ENCODE results near the gene MAMDC2.
"Not testable (repeated sequence)": the region's sequence is repeated elsewhere in the genome, so short reads cannot be mapped to it uniquely, and the experiment has no call there.

MAMDC2 gene

GRCh38 chr9:70234208-70234607, 190.6 kb downstream of the MAMDC2 start:
- not testable (repeated sequence) for H3K27ac Mint-ChIP-seq; H3K4me3 Mint-ChIP-seq; H3K27me3 Mint-ChIP-seq; H3K4me1 Mint-ChIP-seq (ENCODE audit: low read depth)
- H3K36me3 Mint-ChIP-seq (ENCODE audit: low read depth) = peaks cover 13% of the 10 kb centered on the region
- peaks cover 12% of the 10 kb centered on the region for H3K9me3 Mint-ChIP-seq

- H3K27ac Mint-ChIP-seq; H3K4me3 Mint-ChIP-seq; H3K9me3 Mint-ChIP-seq; H3K4me1 Mint-ChIP-seq (ENCODE audit: low read depth); H3K27me3 Mint-ChIP-seq; H3K36me3 Mint-ChIP-seq (ENCODE audit: low read depth): not testable (repeated sequence)
Observed at GRCh38 chr9:70245952-70246351, 202.3 kb downstream of the MAMDC2 start.

DNA sequence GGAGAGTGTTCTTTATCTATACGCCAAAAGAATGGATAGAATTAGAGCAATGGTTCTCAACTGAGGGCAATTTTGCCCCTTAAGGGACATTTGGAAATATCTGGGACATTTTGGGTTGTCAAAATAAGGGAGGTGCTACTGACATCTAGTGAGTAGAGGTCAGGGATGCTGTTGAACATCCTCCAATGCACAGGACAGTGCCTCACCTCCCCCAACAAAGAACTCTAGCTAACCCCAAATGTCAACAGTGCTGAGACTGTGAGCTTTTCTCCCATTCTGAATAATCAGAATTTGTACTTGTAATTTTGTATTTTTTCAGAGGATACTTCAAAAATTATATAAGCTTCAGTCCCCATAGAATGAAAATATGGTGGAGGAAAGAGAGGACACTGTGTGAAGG, 206.6 kb downstream of the MAMDC2 start:
- Mint-ChIP-seq H3K9me3 (no peaks in the 10 kb centered on the region), H3K4me3 (no peak overlapping the region), H3K36me3 (ENCODE audit: low read depth) (no peaks in the 10 kb centered on the region), H3K27ac (no peak overlapping the region), H3K27me3 (no peaks in the 10 kb centered on the region), H3K4me1 (ENCODE audit: low read depth) (no peaks in the 10 kb centered on the region)

DNA sequence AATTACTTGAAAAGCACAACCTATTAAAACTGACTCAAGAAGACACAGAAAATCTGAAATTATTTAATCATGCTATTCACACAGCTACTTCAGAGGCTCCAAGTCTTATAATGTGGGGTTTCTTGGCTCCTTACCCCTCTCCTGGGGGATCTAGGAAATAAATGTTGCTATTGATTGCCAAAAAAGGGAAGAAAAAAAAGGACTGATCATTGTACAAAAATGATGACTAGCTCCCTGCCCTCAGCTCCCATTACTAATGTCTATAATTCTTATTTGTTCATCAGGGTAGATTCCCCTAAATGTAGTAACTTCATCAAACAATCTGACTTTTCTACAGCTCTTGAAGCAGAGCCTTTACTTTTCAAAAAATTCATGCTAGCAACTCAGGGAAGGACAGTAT, 211.8 kb downstream of the MAMDC2 start:
- H3K9me3 Mint-ChIP-seq = no peaks in the 10 kb centered on the region
- no peak overlapping the region for H3K4me3 Mint-ChIP-seq
- no peak overlapping the region for H3K27ac Mint-ChIP-seq
- H3K4me1 Mint-ChIP-seq (ENCODE audit: low read depth) = peaks cover 26% of the 10 kb centered on the region
- H3K27me3 Mint-ChIP-seq = no peaks in the 10 kb centered on the region
- H3K36me3 Mint-ChIP-seq (ENCODE audit: low read depth) = peaks cover 9% of the 10 kb centered on the region

DNA sequence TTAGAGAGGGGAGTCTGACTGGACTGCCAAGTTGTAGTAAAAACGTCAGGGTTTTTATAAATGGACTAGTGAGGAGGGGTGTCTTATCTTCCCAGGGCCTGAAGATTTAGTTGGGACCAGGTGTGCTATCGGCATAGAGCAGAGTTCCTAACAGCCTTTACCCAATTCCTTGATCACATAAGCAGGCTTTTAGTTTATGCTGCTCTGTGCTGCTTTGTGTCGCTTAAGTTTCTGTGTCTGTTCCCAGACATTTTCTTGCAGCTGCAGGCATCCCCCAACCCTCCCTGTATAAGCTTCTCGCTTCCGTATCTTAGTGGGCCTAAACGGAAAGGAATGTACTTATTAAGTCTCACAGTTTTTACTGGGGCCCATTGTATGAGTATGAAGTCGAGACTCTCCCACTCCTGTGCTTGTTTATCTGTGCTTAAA, 212.5 kb downstream of the MAMDC2 start:
- Mint-ChIP-seq H3K4me3 (no peak overlapping the region), H3K36me3 (ENCODE audit: low read depth) (peaks cover 16% of the 10 kb centered on the region), H3K27me3 (no peaks in the 10 kb centered on the region), H3K9me3 (no peaks in the 10 kb centered on the region), H3K27ac (no peak overlapping the region), H3K4me1 (ENCODE audit: low read depth) (peaks cover 32% of the 10 kb centered on the region)

DNA sequence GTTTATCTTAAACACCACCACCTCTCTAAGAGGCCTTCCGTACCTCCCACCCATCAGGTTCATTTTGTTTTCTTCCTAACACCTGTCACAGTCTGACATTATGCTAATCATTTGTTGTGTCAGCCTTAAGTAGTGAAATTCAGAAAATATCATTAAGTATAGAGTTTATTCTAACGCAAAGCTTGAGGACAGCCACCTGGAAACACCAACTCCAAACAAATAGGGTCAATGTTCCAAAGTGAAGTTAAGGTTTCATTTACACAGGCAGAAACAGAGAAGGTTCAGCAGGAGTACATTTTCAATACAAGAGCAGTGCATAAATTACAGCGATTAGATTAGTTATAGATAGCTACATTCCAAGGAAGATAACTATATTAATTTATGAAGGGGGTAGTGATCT, 213.9 kb downstream of the MAMDC2 start:
- Mint-ChIP-seq H3K9me3 (no peaks in the 10 kb centered on the region), H3K36me3 (ENCODE audit: low read depth) (peaks cover 29% of the 10 kb centered on the region), H3K4me3 (peak overlapping the region; percentile 90), H3K4me1 (ENCODE audit: low read depth) (peaks cover 46% of the 10 kb centered on the region), H3K27ac (peak overlapping the region; percentile 99), H3K27me3 (no peaks in the 10 kb centered on the region)

GRCh38 chr9:70257991-70258691, 214.5 kb downstream of the MAMDC2 start:
- H3K36me3 Mint-ChIP-seq (ENCODE audit: low read depth) = peaks cover 35% of the 10 kb centered on the region
- H3K4me1 Mint-ChIP-seq (ENCODE audit: low read depth) = peaks cover 52% of the 10 kb centered on the region
- H3K27me3 Mint-ChIP-seq = no peaks in the 10 kb centered on the region
- H3K9me3 Mint-ChIP-seq = no peaks in the 10 kb centered on the region
- H3K27ac Mint-ChIP-seq = peak overlapping the region; percentile 99
- peak overlapping the region; percentile 90 for H3K4me3 Mint-ChIP-seq

DNA sequence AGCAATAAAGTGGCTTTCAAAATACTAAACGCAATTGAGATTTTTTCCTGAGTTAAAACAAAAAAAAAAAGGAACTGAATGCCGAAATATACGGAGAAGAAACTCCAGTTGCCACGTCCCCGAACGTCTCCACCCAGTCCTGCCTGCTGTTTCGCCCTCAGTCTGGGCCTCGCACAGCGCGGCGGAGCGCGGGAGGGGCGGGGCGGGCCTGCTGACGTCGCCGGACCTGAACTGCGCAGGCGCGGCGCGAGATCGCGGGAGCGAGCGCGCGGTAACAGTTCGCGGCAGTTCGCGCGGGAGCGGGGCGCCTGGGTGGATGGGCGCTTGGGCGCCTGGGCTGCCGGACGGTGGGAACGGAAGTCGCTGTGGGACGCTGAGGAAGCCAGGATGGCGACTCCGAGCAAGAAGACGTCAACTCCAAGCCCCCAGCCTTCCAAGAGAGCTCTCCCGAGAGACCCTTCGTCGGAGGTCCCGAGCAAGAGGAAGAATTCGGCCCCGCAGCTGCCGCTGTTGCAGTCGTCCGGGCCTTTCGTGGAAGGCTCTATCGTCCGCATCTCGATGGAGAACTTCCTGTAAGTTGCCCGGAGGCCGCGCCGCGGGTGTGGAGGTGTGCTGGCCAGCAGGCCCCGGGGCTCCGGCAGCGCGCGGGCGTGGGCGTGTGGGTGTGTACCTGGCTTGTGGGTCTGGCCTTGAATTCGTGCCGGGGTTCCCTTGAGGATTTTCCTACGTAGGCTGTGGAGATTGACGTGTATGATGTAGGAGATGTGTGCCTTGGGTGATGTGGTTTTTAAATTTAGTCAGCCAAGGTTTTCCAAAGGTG, 215.3 kb downstream of the MAMDC2 start, which contains the start of gene SMC5:
Gene SMC5, plus strand, starts transcription at position 287 of the 820 bp plus-strand sequence. Its CDS starts 101 bp downstream, at position 388.
- peaks cover 54% of the 10 kb centered on the region for H3K4me1 Mint-ChIP-seq (ENCODE audit: low read depth)
- H3K4me3 Mint-ChIP-seq = peak within 1 kb of the TSS; percentile 90
- peak within 1 kb of the TSS; percentile 99 for H3K27ac Mint-ChIP-seq
- no peaks in the 10 kb centered on the region for H3K9me3 Mint-ChIP-seq
- H3K36me3 Mint-ChIP-seq (ENCODE audit: low read depth) = peaks cover 35% of the 10 kb centered on the region
- H3K27me3 Mint-ChIP-seq = no peaks in the 10 kb centered on the region

- no peaks in the 10 kb centered on the region for H3K9me3 Mint-ChIP-seq
- H3K27ac Mint-ChIP-seq = peak overlapping the region; percentile 99
- H3K4me1 Mint-ChIP-seq (ENCODE audit: low read depth) = peaks cover 59% of the 10 kb centered on the region
- no peaks in the 10 kb centered on the region for H3K27me3 Mint-ChIP-seq
- H3K4me3 Mint-ChIP-seq = peak overlapping the region; percentile 90
- H3K36me3 Mint-ChIP-seq (ENCODE audit: low read depth) = peaks cover 40% of the 10 kb centered on the region
Observed at GRCh38 chr9:70259512-70259802, 215.8 kb downstream of the MAMDC2 start.

- Mint-ChIP-seq H3K4me1 (ENCODE audit: low read depth) (peaks cover 64% of the 10 kb centered on the region), H3K4me3 (peak overlapping the region; percentile 90), H3K36me3 (ENCODE audit: low read depth) (peaks cover 45% of the 10 kb centered on the region)
Observed at GRCh38 chr9:70260007-70260443, 216.4 kb downstream of the MAMDC2 start.

DNA sequence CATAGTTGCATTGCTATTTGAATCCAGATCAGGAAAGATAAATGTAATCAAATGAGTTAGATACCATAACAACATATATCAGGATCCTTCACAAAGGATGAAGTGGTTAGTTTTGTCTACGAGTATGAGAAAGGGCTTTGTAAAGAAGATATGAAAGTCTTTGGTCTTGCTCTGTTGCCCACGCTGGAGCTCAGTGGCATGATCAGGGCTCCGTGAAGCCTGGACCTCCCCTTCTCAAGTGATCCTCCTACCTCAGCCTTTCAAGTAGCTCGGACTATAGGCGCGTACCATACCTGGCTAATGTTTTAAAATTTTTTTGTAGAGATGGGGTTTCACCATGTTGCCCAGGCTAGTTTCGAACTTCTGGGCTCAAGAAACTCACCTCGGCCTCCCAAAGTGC, 217.0 kb downstream of the MAMDC2 start:
- H3K27me3 Mint-ChIP-seq = no peaks in the 10 kb centered on the region
- H3K27ac Mint-ChIP-seq = peak overlapping the region; percentile 99
- peak overlapping the region; percentile 90 for H3K4me3 Mint-ChIP-seq
- H3K36me3 Mint-ChIP-seq (ENCODE audit: low read depth) = peaks cover 51% of the 10 kb centered on the region
- H3K4me1 Mint-ChIP-seq (ENCODE audit: low read depth) = peaks cover 66% of the 10 kb centered on the region
- no peaks in the 10 kb centered on the region for H3K9me3 Mint-ChIP-seq

More at GRCh38 chr9:70260007-70260443, 216.4 kb downstream of the MAMDC2 start:
- Mint-ChIP-seq H3K27me3 (no peaks in the 10 kb centered on the region), H3K27ac (peak overlapping the region; percentile 99), H3K9me3 (no peaks in the 10 kb centered on the region)

DNA sequence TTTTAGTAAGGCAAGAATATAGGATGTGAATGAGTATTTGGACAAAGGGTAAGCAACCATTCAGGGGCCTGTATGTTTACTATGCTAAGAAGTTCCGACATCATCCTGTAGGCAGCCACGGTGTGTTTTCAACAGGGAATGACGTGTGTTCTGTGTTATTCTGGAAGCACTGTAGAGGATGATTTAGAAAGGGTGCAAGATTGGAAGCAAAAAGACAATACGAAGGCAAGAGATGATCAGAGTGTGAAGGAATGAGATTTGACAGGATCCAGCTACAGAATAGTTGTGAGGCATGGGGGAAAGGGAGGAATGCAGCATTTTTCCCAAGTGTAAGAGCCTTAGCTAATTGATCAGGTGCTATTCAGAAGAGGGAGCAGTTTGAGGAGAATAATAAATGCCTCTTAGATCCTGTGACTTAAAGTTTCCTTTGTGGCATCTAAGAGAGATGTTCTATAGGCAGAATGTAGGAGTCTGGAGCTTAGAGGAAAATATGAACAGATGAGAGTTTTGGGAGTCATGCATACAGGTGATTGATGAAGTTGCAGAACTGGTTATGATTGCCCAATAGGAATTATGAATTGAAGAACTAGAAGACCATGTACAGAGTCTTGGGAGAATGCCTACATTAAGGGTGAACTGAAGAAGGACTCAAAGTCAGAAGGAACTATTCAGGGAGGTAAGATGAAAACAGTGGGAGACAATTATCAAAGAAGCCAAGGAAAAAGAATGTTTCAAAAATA, 217.7 kb downstream of the MAMDC2 start:
- peak overlapping the region; percentile 90 for H3K4me3 Mint-ChIP-seq
- no peaks in the 10 kb centered on the region for H3K9me3 Mint-ChIP-seq
- peaks cover 70% of the 10 kb centered on the region for H3K4me1 Mint-ChIP-seq (ENCODE audit: low read depth)
- peak overlapping the region; percentile 99 for H3K27ac Mint-ChIP-seq
- no peaks in the 10 kb centered on the region for H3K27me3 Mint-ChIP-seq
- H3K36me3 Mint-ChIP-seq (ENCODE audit: low read depth) = peaks cover 58% of the 10 kb centered on the region

GRCh38 chr9:70262366-70262765, 218.7 kb downstream of the MAMDC2 start:
- Mint-ChIP-seq H3K36me3 (ENCODE audit: low read depth) (peaks cover 65% of the 10 kb centered on the region), H3K27me3 (no peaks in the 10 kb centered on the region), H3K9me3 (no peaks in the 10 kb centered on the region), H3K4me3 (peak overlapping the region; percentile 90), H3K27ac (peak overlapping the region; percentile 99), H3K4me1 (ENCODE audit: low read depth) (peaks cover 73% of the 10 kb centered on the region)

DNA sequence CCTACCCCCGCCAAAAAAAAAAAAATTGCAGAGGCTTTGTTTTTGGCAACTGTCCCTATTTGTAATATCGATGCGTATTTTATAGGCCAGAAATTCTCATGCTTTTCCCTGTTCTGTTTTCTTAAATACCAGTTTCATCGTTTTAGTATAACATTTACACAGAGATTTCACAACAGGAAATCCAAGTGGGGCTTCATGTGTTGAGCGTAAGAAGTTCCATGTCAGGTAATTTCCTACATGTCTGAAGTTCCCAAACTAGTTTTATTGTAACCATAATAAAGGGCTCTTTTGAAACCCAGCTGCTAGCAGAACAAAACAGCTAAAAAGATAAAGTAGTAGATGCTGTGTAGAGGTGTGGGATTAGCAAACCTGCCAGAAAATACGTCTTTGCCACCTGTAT, 219.3 kb downstream of the MAMDC2 start:
- H3K4me3 Mint-ChIP-seq = peak overlapping the region; percentile 90
- H3K27ac Mint-ChIP-seq = peak overlapping the region; percentile 99
- H3K4me1 Mint-ChIP-seq (ENCODE audit: low read depth) = peaks cover 71% of the 10 kb centered on the region
- H3K36me3 Mint-ChIP-seq (ENCODE audit: low read depth) = peaks cover 69% of the 10 kb centered on the region
- no peaks in the 10 kb centered on the region for H3K9me3 Mint-ChIP-seq
- H3K27me3 Mint-ChIP-seq = no peaks in the 10 kb centered on the region

DNA sequence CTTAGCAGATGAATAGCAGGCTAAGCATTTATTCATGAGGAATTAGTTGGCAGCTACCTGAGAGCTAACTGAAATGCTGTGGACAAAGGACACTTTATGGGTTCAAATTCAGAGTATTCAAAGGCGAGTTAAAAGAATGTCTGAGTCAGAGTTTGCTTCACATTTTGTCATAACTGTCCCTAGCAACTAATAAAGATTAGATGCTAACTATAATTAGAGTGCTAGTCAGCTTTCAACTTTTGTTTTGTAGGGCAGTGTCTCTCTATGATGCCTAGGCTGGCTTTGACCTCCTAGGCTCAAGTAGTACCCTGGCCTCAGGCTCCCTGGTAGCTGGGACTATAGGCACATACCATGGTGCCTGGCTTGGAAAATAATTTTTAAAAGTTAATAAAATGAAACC, 219.8 kb downstream of the MAMDC2 start:
- H3K27ac Mint-ChIP-seq = no peak overlapping the region
- peaks cover 66% of the 10 kb centered on the region for H3K4me1 Mint-ChIP-seq (ENCODE audit: low read depth)
- H3K36me3 Mint-ChIP-seq (ENCODE audit: low read depth) = peaks cover 70% of the 10 kb centered on the region
- no peaks in the 10 kb centered on the region for H3K27me3 Mint-ChIP-seq
- peak overlapping the region; percentile 90 for H3K4me3 Mint-ChIP-seq
- no peaks in the 10 kb centered on the region for H3K9me3 Mint-ChIP-seq

Data from stimulated activated naive CD8-positive, alpha-beta T cell treated with anti-CD3 and anti-CD28 coated beads, Interleukin-15, Interleukin-2, amounts not matched to agents 100 ng/mL and 50 ng/mL, for 24 hours (primary cell).